NOMO-1 treated with DMSO at 0.1 percent for 48 hours (cell line): Measurements from ENCODE around the gene RBPMS2.

Source experiments
- DNase-seq: peaks from one replicate; lab custom pipeline; 2025; ENCODE audit not compliant: unreplicated experiment; lab: John Stamatoyannopoulos, UW

The RBPMS2 gene

GRCh38 chr15:64783796-64784195, 8.4 kb upstream of the RBPMS2 start:
- DNase-seq, result no peak

GRCh38 chr15:64782751-64783150, 7.4 kb upstream of the RBPMS2 start:
- DNase-seq, result no peak

GRCh38 chr15:64781299-64781698, 5.9 kb upstream of the RBPMS2 start:
- no peak for DNase-seq

- no peak for DNase-seq
These were observed 5.3 kb upstream of the RBPMS2 start for GRCh38 chr15:64780600-64781156.

GRCh38 chr15:64779630-64780029, 4.2 kb upstream of the RBPMS2 start:
- no peak for DNase-seq

DNA sequence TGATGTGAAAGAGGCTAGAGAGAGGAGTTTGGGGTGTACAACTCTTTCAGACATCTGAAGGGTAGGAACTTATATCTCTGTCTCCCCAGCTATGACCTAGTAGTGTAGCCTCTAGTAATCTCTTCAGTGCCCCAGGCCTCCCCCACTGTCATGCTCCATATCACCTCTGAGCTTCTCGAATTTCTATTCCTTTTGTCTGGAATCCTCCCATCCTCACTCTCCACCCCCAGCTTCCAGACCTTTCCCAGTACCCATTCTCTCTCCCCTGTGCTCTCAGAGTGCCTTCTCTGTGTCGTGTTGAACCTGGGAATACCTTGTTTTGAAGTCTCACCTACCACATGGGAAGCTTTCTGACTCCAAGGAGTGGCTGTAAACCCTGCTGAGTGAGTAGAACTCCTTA, 3.6 kb upstream of the RBPMS2 start:
- no peak for DNase-seq

GRCh38 chr15:64776402-64776786, 1.0 kb upstream of the RBPMS2 start:
- DNase-seq, result no peak

DNA sequence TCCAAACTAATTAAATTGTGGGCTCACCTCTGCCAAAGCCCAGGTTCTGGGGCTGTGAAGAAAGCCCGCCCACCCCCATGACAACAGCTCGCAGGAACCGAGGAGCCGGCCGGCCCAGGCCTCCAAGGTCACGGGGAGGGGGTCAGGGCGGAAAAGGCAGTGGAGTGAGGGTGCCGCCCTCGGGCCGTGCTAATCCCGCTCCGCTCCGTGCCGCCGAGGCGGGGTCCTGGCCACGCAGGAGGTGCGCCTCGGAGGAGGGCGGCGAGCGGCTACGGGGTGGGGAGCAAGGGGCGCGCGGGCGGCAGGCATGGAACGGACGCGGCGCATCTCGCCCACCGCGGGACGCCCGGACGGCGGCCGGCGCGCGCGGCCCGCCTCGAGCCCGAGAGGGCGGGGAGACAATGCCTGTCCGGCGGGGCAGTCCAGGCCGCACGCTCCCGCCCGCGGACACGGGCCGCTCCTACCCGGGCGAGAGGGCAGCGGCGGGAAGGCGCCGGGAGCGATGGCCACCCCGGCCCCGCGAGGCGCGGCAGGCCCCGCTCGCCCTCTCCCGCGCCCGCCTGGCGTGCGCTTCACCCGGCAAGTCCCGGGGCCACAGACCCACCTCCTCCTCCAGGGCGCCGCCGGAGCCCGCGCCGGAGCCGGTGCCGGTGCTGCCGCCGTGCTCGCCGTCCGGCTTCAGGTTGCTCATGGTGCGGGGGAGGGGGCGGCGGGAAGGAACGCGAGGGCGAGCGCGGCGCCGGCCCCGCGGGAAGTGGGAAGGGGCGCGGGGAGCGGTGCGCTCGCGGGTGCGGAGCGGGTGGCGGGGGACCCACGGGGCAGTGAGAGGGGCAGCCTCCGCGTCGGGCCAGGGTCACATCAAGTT, 528 bp downstream of the RBPMS2 start:
- no peak for DNase-seq

- DNase-seq, result no peak
These were observed 1.3 kb downstream of the RBPMS2 start for GRCh38 chr15:64774037-64774628.

DNA sequence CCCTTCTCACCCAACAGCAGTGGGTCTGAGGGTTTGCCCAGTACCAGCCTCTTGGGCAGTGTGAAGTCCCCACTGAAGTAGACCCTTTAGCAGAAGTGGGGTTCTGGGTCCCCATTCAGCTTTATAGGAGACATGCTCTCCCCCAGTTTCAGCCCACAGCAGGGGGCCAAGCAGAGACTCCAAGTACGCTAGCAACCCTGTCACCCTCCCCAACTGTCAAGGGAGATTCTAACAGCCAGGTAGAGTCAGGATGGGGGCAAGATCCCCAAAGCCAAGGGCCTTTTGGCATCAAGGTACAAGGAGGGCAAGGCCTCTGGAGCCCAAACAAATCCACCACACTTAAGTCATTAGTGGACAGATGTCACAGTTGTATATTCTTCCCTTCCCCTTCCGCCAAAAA, 1.8 kb downstream of the RBPMS2 start:
- no peak for DNase-seq

GRCh38 chr15:64772964-64773363, 2.4 kb downstream of the RBPMS2 start:
- no peak for DNase-seq

- DNase-seq, result no peak
These were observed 2.9 kb downstream of the RBPMS2 start for GRCh38 chr15:64772488-64772887.

DNA sequence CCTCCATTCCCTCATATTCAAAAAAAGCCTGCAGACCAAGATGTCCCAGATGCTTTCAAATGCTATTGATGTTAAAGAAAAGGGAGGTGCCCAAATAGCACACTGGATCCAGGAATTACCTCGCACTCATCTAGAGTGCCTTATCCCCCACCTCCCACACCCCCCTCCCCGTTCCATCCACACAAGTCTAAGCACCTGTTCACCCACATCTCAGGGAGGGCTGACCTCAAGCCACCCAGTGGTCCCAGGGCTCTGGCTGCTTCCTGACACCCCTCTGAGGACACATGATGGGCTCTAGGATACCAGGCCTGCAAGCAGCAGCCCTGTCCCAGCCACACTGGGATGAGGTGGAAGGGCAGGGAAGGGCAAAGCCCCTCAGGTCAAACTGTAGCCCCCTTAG, 4.8 kb downstream of the RBPMS2 start:
- no peak for DNase-seq

- DNase-seq, result no peak
These were observed 8.2 kb downstream of the RBPMS2 start for GRCh38 chr15:64767203-64767602.

- DNase-seq, result no peak
These were observed 9.3 kb downstream of the RBPMS2 start for GRCh38 chr15:64766058-64766457.

DNA sequence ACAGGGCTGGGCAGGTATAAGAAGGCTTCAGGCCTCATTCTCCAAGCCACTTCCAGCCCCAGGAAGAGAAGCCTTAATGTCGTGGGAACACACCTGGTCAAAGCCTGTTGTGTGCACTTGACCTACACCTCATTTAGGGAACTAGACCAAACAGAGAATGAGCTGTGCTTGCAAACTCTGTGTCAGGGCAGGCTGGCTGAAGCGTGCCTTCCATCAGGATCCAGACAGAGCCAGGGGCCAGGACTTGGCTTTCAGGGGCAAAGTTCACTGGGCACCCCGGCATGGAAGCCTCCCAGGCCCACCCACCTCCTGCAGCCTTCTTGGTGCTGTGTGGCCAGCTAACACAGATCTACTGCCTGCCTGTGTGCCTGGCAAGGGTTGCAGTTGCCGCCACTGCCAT, 11.5 kb downstream of the RBPMS2 start:
- DNase-seq, result no peak

DNA sequence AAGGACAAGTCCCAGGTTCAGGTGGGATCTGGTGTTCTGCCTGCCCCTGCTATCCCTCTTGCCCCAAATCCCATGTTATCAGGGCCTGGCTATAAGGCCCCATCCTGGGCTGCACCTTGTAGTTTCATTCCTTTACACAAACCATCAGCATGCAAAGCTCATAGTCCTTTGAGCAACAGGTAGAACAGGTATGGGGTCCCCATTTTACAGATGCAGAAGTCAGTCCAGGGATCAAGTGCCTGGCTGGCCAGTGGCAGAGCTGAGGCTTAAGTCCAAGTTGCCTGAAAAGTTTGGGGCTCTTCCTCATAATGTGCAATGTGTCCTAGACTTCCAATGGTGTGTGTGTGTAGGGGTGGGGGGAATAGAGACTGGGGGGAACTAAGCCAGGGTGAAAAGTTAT, 11.9 kb downstream of the RBPMS2 start:
- no peak for DNase-seq

GRCh38 chr15:64763021-64763420, 12.4 kb downstream of the RBPMS2 start:
- DNase-seq, result no peak

DNA sequence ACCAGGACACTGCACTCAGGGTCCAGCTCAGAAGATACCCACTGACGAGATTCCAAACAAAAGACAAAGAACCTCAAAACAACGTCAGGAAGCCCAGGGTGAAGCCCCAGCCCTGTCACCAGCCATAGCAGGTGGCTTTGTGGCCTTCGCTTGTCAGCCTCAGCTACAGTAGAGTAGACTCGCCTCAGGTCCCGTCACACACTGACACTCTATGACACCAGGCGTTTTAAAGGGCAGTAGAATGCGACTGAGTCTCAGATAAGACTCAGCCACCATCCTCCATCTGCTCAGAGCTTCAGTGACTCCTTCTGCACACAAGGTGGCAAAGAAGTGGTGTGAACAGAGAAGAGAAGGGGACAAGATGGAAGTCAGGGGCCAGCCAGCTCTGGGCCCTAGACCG, 12.8 kb downstream of the RBPMS2 start:
- no peak for DNase-seq

DNA sequence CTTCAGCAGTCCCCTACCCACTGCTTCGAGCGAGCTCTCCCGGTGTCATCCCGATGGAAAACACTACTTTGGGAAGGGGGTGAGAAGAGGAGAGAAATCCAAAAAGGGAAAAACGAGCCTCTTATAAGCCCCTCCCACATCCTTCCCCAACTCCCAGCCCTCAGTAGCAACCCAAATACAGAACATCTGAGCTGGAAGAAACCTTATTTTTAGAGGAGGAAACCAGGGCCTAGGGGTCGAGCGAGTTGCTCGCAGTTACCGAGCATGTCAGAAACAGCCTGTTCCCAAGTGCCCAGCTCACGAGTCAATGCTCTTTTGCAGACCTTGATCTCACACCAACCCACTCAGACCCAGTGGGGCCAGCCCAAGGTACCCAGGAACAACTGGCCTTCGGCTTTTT, 14.2 kb downstream of the RBPMS2 start:
- no peak for DNase-seq

DNA sequence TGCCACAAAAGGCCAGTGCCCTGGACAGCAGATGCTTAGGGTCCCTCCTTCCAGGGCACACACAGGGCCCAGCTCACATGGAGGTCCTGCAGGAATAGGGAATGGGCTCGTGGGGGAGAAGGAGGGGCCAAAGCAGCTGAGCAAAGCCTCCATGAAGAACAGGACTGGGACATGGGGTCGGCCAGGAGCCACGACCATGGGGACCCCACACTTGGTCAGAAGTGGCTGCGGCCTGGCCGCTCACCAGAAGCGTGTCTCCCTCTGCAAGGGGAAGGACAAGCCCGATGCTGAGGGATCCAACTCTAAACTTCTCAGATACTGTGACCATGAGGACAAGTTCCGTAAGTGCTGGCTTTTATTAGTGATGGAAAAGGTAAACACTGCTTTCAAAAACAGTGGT, 15.3 kb downstream of the RBPMS2 start:
- no peak for DNase-seq

DNA sequence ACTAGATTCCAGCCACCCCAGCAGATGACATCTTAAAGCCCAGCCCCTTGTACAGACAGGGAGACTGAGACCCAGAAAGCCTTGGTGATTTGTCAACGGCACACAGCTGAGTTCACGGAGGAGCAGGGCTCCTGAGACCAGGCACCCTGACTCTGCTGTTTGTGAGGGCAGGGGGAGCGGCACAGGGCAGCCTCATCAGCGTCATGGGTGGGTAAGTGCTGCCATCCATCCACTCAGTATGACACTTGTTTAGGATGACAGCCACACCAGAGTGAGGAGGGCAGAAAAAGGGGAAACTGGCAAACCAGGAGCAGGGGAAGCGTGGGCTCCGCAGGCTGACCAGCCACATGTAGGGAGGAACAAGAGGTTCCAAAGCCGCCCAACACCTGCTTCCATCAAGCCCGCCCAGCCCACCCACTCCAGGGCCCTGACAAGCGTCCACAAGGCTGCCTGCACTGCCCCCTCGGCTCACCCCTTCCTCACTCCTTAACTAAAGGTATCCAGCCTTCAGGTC, 19.9 kb downstream of the RBPMS2 start:
- DNase-seq, result no peak
